K562 (cell line): ENCODE data around the gene DHX36. TPM values are rescaled to one million over a fixed set of nuclear protein-coding genes. Genes with fewer than 3 reads are reported as not detected.

Experiments
- BHLHE40 ChIP-seq: IDR thresholded peaks from 2 replicates; pipeline ENCODE4 v1.6.1; 2011; ENCODE audit warnings: low read length, improper control_type of control experiment
- CBX8 ChIP-seq: fragments of 200-600 bp; sonication (generic); IDR thresholded peaks from 2 replicates; pipeline ENCODE4 v1.6.1; 2012; ENCODE audit warnings: borderline replicate concordance, mixed run types, low read depth, mild to moderate bottlenecking, moderate library complexity, mixed read lengths, low read length, control low read depth, inconsistent platforms; ENCODE audit not compliant: poor library complexity, severe bottlenecking; ENCODE audit errors: extremely low read depth
- CREBBP ChIP-seq: IDR thresholded peaks from one replicate; pipeline ENCODE4 v1.6.1; 2012; ENCODE audit warnings: low read depth, mild to moderate bottlenecking, control low read depth, inconsistent platforms, low read length
- CTBP1 ChIP-seq: fragments of 450-650 bp; IDR thresholded peaks from 2 replicates; pipeline ENCODE4 v1.6.1; 2016; ENCODE audit warnings: borderline replicate concordance
- E2F4 ChIP-seq: sonication (generic); formaldehyde crosslinking; IDR thresholded peaks from 2 replicates; pipeline ENCODE4 v1.8.0; 2022; ENCODE audit warnings: mild to moderate bottlenecking, low read depth, missing genetic modification reagents
- EGR1 ChIP-seq: fragments of 450-650 bp; conservative IDR thresholded peaks from 2 replicates; pipeline ENCODE4 v1.6.1; 2017; ENCODE audit warnings: mild to moderate bottlenecking
- HOMEZ ChIP-seq: fragments of 250-450 bp; sonication (Bioruptor Pico); IDR thresholded peaks from 2 replicates; pipeline ENCODE4 v1.4.0; 2020; ENCODE audit warnings: mild to moderate bottlenecking, moderate library complexity
- KHSRP ChIP-seq: fragments of 450-650 bp; IDR thresholded peaks from 2 replicates; pipeline ENCODE4 v1.6.1; 2017
- KLF16 ChIP-seq: IDR thresholded peaks from 2 replicates; pipeline ENCODE4 v1.6.1; 2016; ENCODE audit warnings: antibody characterized with exemption
- NCOR1 ChIP-seq: fragments of 450-650 bp; IDR thresholded peaks from 2 replicates; pipeline ENCODE4 v1.6.1; 2016; ENCODE audit warnings: mild to moderate bottlenecking, moderate library complexity
- PYGO2 ChIP-seq: fragments of 450-650 bp; IDR thresholded peaks from 2 replicates; pipeline ENCODE4 v1.6.1; 2016; ENCODE audit warnings: mild to moderate bottlenecking, missing genetic modification characterization, moderate library complexity, missing compliant biosample characterization
- SREBF2 ChIP-seq: sonication (generic); formaldehyde crosslinking; IDR thresholded peaks from 2 replicates; pipeline ENCODE4 v1.4.0; 2020; ENCODE audit warnings: mild to moderate bottlenecking, missing genetic modification reagents
- SUPT5H ChIP-seq: fragments of 450-650 bp; IDR thresholded peaks from 2 replicates; pipeline ENCODE4 v1.6.1; 2016
- TARDBP ChIP-seq: fragments of 450-650 bp; IDR thresholded peaks from 2 replicates; pipeline ENCODE4 v1.6.1; 2016
- THRB ChIP-seq: fragments of 450-650 bp; formaldehyde crosslinking; conservative IDR thresholded peaks from 2 replicates; pipeline ENCODE4 v1.4.0; 2022; ENCODE audit warnings: mild to moderate bottlenecking, missing genetic modification characterization
- UBTF ChIP-seq, 2 experiments: IDR thresholded peaks; 2 replicates each; pipeline ENCODE4 v1.6.1; 2012; ENCODE audit warnings: improper control_type of control experiment in 2 of 2, low read depth in 2 of 2, low read length in 2 of 2, borderline replicate concordance in 1 of 2
- VEZF1 ChIP-seq: fragments of 200-800 bp; sonication (Bioruptor generic); IDR thresholded peaks from 2 replicates; pipeline ENCODE4 v1.6.1; 2017; ENCODE audit warnings: missing genetic modification characterization, missing compliant biosample characterization
- ZEB2 ChIP-seq: fragments of 450-650 bp; IDR thresholded peaks from 2 replicates; pipeline ENCODE4 v1.6.1; 2016
- ZNF140 ChIP-seq: fragments of 250-450 bp; sonication (Bioruptor Pico); IDR thresholded peaks from 2 replicates; pipeline ENCODE4 v1.8.0; 2021; ENCODE audit warnings: moderate library complexity, mild to moderate bottlenecking, inconsistent platforms
- ZNF24 ChIP-seq: fragments of 450-650 bp; IDR thresholded peaks from 2 replicates; pipeline ENCODE4 v1.6.1; 2016
- ZNF274 ChIP-seq: IDR thresholded peaks from 2 replicates; pipeline ENCODE4 v1.6.1; 2011; ENCODE audit warnings: low read depth, mild to moderate bottlenecking, low read length, moderate library complexity, borderline replicate concordance
- polyA plus RNA-seq, 8 experiments: library from polyadenylated mRNA; depleted of rRNA in 4 of 8; stranded (reverse) in 5 of 8; unstranded in 3 of 8; fragments of >200 nt; fragmentation: Nextera tagmentation in 2 of 8; fragmentation: Illumina TruSeq in 1 of 8; extraction: Ambion mirVana in 2 of 8; extraction: Trizol in 1 of 8; gene quantifications; 2 replicates each; pipeline versions ENCODE4 v1.2.1 to v1.2.3, GENCODE V29; 2011 to 2014; ENCODE audit warnings: inconsistent platforms in 1 of 8, missing spikeins in 1 of 8
- total RNA-seq, 7 experiments: library from RNA; depleted of rRNA in 6 of 7; stranded (reverse); fragments of >200 nt in 6 of 7; fragmentation: Illumina TruSeq in 2 of 7; extraction: Trizol in 2 of 7; gene quantifications; 2 replicates each; pipeline versions ENCODE4 v1.2.1 to v1.2.3, GENCODE V29; 2011 to 2021; ENCODE audit warnings: low replicate concordance in 1 of 7

Gene DHX36
- total and polyA plus RNA-seq, 9 of the 15 experiments (the other 6 are each of a cell fraction or from before 2014, with no cell fraction given), result 44.3 to 98.7 (median 57.0) TPM

- peak; percentile 48; the same call in 1 of the 2 replicates for TF ChIP-seq EGR1
- no peak for TF ChIP-seq THRB (CRISPR knock-in tag)
- TF ChIP-seq HOMEZ (CRISPR knock-in tag), result no peak
- no peak for TF ChIP-seq ZNF24
- no peak for TF ChIP-seq UBTF (IDR thresholded peaks at IDR 0.05; ENCODE audit: borderline replicate concordance in 1 of 2, low read depth in 2 of 2, low read length in 2 of 2)
- TF ChIP-seq SREBF2 (CRISPR knock-in tag), result no peak
- TF ChIP-seq KHSRP, result peak; percentile 92
- peak; percentile 91 for TF ChIP-seq SUPT5H
- TF ChIP-seq CREBBP, result no peak
- no peak for TF ChIP-seq ZNF274
- TF ChIP-seq TARDBP, result peak; percentile 76; the same call in 1 of the 2 replicates
- no peak for TF ChIP-seq CBX8
- peak; percentile 51; the same call in 1 of the 2 replicates for TF ChIP-seq KLF16
- TF ChIP-seq PYGO2 (tag), result 0 out of 2 replicates have a peak, but pooled peaks have one; percentile 32
- TF ChIP-seq CTBP1, result no peak
- no peak for TF ChIP-seq E2F4 (CRISPR knock-in tag)
- no peak for TF ChIP-seq ZEB2
- TF ChIP-seq VEZF1 (CRISPR knock-in tag), result peak; percentile 45; the same call in 1 of the 2 replicates
- TF ChIP-seq BHLHE40, result peak; percentile 26; the same call in 1 of the 2 replicates
- no peak for TF ChIP-seq NCOR1
- TF ChIP-seq ZNF140 (CRISPR knock-in tag), result no peak
Observed at GRCh38 chr3:154323891-154324738, at the start of gene DHX36 (continued).
